ENCODE data around the gene GTF2H4.
A peak's percentile ranks its signal among the peaks of the same experiment; 100 is the strongest.

The GTF2H4 gene

DNA sequence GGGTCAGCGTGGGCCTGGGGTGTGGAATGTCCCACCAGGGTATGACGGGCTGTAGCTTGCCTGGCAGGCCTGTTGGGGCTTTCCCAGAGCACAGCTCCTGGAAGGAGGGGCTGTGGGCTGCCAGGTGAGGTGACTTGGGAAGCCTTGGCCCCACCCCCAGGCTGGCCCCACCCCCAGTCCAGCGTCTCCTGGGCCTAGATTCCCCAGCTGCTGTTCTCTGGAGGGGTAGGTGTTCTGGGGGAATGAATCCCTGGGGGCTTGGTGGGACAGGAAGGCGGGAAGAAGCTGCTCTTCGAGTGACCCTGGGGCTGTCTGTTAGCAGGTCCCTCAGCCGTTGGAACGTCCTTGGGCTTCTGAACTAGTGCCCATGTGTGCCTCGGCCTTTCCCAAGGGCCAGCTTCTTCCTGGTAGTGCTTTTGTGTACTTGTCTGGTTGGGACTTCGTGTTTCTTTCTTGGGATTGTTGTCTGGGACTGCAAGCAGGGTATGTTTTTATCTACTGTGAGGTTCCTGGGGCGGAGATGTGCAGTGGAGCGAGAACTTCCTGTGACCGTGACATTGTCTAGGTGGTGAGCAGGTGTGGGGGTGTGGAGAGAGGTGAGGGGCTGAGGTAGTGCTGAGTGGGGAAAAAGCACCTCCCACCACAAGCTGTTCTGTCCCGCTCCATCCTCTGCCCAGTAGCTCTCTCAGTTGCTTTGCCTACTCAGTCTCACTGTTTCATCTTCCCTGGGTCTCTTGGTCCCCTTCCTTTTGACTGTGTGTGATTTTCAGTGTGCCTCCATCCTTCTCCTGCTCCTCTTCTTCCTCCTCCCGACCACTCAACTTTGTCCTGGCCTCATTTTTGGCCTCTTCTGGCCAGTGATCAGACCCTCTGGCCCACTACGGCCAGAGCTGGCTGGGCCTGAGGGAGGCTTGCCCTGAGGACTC, 25.0 kb upstream of the GTF2H4 start:
- no peak for DNase-seq

DNA sequence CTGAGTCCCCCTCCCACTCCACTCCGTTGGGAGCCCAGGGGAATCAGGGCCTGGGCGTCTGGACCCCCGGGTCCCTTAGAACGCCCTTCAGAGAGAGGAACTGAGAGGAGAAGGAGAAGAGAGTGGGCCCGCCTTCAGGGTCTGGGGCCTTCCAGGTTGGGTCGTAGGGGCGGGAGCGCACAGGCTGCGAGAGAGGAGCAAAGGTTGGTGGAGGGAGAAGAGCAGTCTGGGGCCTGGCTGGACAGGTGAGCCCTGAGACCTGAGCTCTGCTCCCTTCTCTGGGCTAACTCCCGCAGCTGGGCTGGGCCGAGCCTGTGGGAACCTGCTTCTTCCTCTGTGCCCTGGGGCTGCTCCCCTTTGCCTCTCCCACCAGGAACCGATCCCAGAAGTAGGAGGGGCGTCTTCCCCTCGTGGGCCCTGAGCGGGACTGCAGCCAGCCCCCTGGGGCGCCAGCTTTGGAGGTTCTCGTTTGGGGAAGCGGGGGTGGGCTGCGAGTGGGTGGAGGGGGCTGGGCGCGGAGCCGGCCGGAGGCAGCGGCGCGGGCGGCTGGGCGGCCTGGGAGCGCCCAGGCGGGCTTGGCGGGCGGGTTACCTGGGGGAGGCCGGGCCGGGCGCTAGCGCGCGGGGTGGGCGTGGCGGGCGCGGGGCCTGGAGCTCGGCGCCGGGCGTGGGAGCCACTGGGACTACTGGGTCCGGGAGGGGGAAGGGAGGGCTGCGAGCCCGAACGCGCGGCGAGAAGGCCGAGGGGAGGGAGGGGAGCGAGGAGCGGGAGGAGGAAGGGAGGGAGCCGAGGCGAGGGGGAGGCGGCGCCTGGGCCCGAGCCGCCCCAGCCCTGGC, 24.1 kb upstream of the GTF2H4 start, which contains the start of gene DDR1:
TSS of gene DDR1 (plus strand) at position 835 of the 836 bp plus-strand sequence. CDS start 4,211 bp downstream, outside the sequence.
- DNase-seq = peak; percentile 39

DNA sequence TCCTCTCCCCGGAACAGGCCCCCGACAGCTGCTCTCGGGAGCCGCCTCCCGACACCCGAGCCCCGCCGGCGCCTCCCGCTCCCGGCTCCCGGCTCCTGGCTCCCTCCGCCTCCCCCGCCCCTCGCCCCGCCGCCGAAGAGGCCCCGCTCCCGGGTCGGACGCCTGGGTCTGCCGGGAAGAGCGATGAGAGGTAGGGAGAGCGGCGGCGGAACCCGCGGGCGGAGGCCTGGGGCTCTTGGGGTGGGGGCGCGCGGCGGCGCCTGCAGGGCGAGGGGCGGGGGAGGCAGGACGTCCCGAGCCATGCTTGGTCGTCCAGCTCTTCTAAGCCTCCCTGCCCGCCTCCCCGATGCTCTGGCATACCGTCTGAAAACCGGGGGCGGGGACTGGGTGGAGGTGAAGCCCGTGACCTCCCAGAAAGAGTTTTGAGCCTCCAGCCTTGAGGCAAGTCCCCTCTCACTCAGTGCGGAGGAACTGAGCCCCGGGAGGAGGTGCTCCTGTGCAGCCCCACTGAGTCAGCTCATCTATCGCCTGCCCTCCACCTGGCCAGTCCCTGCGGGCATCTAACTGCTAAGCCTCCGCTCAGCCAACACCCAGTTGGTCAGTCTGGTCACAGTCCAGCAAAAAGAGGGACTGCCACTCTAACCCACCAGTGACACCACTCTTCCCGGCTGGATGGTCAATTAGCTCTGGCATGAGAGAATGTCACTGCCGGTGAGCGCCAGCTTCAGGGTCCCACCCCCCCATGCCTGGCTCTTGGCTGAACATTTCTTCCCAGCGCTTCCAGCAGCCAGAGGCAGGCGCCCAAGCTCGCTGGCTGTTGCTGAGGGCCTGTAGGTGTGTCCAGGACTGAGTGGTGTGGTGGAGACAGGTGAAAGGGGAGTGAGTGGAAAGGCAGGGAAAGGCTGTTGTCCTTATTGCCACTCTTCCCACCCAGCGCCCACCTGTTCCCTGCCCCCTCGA, 23.2 kb upstream of the GTF2H4 start:
- DNase-seq = no peak

DNA sequence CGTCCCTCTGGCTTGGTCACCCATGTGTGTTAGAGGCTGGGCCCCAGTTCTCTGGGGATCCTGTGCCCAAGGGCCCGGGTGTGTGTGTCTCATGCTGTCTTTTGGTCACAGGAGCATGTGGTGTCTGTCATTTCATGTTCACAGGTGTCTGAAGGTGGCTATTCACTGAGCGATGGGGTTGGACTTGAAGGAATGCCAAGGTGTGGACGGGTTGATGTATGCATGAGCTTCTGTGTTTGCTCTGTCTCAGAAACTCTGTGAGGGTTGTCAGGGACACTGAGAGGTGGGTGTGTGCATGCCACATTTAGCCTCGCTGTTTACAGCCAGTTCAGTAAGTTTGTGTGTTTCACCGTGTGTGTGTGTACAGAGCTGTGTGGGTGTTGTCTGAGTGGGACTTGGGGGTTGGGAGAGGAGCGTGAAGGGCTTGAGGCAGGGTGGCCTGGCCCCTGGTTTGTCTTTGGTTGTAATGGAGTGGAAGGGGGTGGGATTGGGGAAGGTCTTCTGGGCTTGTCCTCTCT, 22.5 kb upstream of the GTF2H4 start:
- DNase-seq = no peak

DNA sequence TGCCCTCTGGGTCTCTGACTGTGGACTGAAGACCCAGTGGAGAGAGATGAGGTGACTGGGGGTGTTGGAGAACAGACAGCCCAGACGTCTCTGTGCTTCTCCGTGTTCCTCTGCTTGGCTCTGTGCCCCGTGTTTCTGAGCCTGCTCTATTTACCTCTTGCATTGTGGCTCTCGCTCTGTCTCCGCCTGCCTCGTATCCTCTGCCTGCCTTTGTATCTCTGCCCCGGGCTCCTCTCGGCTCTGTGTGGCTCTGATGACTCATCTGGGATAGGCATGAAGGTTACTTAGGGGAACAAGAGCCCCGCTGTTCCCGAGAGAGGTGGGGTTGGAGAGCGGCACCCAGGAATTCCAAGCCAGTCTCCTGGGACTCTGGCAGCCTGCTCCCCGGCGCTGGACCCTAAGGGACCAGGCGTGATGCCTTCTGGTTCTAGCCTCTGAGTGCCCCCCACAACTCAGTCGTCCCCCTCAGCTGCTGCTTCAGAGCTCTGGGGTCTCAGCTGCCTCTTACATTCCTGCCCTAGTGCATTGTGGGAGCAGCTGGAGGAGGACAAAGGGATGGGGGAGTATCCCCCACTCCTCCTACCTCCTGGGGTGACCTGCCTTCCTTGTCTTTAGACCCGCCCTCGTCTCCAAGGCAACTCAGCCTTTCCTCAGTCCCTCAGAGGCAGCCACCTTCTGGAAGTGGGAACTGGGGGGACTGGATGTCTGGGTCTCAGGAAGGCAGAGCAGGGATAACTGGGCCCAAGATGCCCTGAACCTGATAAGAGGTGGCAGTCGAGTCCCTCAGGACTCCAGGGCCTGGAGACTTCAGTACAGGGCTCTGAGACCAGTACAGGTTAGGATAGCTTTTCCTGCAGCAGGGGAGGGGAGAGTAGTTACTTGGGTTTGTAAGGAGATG, 21.8 kb upstream of the GTF2H4 start:
- DNase-seq = peak; percentile 70

DNA sequence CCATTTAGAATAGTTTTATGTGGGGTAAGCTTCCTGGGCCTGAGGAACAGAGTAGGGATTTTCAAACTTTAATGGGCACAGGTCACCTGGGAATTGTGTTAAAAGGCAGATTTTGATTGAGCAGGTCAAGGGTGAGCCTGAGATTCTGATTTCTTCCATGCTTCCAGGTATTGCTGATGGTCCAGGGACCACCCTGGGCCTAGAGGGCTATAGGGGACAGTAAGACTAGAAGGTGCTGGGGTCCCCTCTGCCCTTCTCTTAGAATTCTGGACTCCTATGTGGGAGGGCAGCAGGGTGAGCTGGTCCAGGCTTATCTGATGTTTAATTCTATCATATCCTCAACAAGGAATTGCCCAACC, 21.1 kb upstream of the GTF2H4 start:
- DNase-seq = no peak

DNA sequence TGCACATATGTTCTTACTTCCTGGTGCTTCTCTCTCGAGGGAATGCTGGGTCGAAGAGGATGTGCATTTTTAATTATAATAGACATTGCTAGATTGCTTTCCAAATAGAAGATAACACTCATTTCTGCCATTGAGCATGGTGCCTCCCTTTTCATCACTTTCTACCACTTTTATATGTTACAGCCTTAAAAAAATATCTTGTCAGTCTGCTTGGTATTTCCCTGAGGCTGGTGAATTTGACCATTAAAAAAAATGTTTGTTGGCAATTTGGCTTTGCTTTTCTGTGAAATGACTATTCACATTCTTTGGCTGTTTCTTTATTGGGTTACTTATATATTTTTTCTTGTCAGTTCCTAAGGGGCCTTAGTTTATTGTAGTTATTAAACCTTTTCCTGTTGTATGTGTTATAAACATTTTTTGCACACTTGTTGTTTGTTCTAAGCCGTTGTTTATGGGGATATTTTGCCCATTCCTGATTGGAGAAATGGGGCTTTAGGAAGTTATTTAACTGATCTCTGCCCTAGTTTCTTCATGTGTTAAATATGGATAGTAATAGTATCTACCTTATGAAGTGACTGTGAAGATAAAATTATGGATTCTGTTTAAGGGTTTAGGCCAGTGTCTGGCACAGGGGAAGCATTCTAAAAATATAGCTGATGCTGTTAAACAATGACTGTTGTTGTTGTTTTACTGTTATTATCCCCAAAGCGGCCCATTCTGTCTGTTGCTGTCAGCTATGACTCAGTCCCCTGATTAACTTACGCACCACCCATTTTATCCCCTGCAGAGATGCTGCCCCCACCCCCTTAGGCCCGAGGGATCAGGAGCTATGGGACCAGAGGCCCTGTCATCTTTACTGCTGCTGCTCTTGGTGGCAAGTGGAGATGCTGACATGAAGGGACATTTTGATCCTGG, 19.8 kb upstream of the GTF2H4 start:
- peak; percentile 23 for DNase-seq

DNA sequence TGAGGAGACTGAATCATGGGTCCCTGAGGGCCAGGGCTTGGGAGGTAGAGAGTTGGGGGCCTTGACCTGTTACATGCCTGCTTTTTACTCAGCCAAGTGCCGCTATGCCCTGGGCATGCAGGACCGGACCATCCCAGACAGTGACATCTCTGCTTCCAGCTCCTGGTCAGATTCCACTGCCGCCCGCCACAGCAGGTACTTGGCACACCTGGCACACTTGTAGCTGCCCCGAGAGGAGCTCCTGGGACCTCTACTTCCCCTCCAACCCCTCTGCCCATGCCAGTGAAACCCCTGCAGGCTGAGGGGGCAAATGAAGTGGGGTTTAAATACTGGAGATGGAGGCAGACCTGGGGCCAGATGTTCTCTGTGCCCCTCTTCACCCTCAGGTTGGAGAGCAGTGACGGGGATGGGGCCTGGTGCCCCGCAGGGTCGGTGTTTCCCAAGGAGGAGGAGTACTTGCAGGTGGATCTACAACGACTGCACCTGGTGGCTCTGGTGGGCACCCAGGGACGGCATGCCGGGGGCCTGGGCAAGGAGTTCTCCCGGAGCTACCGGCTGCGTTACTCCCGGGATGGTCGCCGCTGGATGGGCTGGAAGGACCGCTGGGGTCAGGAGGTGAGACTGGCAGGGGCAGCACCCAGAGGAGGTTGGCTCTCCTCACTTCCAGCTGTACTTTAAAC, 19.1 kb upstream of the GTF2H4 start:
- no peak for DNase-seq

DNA sequence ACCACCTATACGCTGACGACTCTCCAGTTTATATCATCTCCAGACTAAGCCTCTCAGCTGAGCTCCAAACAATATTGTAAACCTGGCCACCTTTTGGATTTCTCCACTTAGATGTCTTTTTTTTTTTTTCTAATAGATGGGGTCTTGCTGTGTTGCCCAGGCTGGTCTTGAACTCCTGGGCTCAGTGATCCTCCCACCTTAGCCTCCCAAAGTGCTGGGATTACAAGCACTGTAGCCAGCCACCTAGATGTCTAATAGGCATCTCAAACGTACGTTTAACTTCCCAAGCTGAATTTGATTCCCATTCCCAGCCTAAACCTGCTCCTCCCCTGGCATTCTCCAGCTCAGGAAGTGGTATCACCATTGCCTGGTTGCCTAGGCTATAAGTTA, 18.5 kb upstream of the GTF2H4 start:
- no peak for DNase-seq

DNA sequence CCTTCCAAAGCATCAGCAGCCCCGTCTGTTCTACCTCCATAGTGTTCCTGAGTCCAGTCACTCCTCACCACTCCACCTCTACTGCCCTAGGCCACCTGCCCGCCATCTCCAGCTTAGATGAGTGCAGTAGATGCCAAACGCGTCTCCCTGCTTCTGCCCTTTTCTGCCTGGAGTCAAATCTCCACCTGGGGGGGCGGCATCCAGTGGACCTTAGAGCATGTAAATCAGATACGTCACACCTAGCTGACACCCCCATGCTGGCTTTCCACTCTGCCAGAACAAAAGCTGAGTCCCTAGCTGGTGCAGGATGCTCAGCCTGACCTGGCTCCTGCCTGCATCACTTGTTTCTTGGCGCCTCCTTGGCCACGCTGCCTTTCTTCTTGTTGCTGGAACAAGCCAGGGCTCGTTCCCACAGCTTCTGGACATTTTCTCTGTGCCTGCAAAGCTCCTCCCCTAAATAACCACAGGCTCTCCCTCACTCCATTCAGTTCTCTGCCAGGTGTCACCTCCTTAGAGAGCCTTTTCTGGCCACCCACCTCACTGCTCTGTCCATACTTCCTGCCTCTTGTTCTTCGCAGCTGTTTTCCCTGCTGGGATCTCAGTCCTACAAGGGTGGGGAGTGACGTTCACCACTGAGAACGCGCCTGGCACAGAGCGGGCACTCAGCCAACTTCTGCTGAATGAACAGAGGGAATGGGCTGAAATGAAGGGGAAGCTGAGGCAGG, 17.9 kb upstream of the GTF2H4 start:
- DNase-seq = no peak

DNA sequence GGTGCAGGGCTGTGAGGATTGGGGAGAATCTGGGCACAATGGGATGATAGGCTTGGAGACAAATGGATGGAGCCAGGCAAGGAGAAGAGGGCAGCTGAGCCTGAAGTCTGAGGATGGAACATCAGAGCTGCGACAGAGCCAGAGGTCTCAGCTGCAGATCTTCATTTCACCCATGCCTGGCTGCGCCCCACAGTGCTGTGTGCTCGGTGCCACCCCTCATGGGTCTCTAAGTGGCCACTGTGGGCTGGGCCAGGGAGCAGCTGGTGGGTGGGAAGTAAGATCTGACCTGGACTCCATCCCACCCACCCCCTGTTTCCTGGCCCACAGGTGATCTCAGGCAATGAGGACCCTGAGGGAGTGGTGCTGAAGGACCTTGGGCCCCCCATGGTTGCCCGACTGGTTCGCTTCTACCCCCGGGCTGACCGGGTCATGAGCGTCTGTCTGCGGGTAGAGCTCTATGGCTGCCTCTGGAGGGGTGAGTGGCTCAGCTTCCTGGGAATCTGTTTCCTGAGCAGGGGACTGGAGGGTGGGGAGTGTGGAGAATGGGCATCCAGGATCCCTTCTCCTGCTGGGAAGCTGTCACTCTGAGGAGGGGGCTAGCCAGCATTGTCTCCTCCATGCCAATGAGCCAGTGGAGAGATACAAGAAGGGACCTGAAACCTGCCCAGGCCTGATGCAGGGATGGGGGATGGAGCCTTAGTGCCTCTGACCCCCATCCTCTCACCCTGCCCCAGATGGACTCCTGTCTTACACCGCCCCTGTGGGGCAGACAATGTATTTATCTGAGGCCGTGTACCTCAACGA, 17.2 kb upstream of the GTF2H4 start:
- no peak for DNase-seq

DNA sequence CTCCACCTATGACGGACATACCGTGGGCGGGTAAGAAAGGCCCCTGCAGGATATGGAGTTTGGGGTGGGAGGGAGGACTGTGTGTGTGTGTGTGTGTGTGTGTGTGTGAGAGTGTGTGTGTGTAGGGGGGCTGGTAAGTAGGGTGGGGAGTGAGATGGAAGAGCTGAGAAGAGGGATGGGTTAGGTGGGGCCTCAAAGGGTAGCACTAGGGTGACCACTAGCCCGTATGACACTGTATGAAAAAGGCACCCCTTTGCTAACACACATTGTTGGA, 16.6 kb upstream of the GTF2H4 start:
- DNase-seq = no peak

DNA sequence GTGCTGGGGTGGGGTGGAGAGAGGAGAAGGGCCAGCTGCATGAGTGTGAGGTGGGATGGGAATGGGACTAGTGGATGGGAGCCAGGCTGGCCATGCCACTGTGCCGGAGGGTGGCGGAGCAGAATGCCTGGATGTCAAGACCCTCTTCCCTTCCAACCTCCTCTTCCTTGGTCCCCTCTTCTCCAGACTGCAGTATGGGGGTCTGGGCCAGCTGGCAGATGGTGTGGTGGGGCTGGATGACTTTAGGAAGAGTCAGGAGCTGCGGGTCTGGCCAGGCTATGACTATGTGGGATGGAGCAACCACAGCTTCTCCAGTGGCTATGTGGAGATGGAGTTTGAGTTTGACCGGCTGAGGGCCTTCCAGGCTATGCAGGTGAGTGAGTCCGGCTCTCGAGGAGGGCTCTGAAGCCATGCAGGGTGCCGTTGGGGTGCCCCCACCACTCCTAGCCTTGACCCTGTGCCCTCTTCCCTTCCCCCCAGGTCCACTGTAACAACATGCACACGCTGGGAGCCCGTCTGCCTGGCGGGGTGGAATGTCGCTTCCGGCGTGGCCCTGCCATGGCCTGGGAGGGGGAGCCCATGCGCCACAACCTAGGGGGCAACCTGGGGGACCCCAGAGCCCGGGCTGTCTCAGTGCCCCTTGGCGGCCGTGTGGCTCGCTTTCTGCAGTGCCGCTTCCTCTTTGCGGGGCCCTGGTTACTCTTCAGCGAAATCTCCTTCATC, 16.0 kb upstream of the GTF2H4 start:
- no peak for DNase-seq

DNA sequence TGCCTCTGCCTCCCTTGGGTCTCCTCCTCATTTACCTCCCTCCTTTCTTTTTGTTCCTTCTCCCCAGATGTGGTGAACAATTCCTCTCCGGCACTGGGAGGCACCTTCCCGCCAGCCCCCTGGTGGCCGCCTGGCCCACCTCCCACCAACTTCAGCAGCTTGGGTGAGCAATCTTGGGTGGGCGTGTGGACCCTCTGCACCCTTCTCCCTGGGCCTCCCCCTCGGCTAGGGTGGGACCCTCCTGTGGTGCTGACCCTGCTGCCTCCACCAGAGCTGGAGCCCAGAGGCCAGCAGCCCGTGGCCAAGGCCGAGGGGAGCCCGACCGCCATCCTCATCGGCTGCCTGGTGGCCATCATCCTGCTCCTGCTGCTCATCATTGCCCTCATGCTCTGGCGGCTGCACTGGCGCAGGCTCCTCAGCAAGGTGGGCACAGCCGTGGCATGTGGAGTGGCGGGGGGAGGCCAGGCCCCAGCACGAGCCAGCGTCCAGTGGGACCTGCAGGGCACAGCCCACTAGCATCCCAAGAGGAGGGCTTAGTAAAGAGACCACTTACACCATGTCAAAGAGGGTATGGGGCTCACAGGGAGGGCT, 14.9 kb upstream of the GTF2H4 start:
- no peak for DNase-seq

DNA sequence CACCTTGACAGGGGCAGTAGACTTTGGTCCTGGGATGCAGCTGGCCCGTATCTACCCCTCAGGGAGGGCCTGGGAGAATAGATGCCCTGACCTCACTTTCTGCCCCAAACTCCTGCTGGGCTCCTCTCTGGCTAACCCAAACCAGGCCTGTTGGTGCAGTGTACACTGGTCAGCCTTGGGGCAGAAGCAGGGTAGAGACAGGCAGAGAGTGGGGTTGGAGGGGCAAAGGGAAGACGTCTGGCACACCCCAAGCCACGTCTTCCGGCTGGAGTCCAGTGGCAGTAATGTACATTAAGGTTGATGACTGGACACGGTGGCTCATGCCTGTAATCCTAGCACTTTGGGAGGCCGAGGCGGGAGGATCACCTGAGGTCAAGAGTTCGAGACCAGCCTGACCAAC, 14.3 kb upstream of the GTF2H4 start:
- no peak for DNase-seq

DNA sequence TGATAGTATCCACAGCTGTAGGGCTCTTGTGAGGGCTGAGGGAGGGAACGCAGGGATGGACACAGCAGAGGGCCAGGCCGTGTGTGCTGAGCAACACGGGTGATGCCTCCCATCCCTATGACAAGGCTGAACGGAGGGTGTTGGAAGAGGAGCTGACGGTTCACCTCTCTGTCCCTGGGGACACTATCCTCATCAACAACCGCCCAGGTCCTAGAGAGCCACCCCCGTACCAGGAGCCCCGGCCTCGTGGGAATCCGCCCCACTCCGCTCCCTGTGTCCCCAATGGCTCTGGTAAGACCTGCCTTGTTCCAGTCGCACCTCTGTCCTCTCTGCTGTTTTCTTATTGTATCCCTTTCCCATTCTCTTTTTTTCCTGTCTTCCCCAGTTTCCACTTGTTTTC, 13.6 kb upstream of the GTF2H4 start:
- no peak for DNase-seq

DNA sequence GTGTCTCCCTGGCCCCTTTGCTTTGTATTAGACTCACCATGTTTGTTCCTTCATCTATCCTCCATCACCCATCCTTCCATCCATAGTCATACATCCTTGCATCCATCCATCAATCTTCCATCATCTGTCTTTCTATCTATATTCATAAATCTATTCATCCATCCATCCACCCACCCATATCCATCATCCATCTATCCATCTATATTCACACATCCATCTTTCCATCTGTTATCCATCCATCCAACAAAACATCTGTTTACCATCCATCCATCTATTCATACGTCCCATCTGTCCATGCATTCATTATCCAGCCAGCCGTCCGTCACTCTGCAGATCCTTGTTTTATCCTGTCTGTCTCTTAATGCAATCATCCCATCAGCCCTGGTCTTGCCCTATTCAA, 13.1 kb upstream of the GTF2H4 start:
- DNase-seq = no peak

All from HCEC 1CT (cell line).